COLO829 (cell line): Measurements from ENCODE around the gene CRCP.
"Not testable (repeated sequence)": the region's sequence is repeated elsewhere in the genome, so short reads cannot be mapped to it uniquely, and the experiment has no call there.

Experiments
- DNase-seq: peaks from one replicate; pipeline ENCODE4 v3.0.0; 2012; ENCODE audit warnings: low spot score

The CRCP gene

GRCh38 chr7:66114743-66115649 lies at the start of gene CRCP:
Gene CRCP, plus strand, starts transcription at chr7:66114847. Its CDS starts 116 bp downstream, at chr7:66114963.
- DNase-seq = peak; percentile 72

- DNase-seq = no peak
Observed at GRCh38 chr7:66069732-66070131, 44.9 kb upstream of the CRCP start.

GRCh38 chr7:66070222-66070621 lies 44.4 kb upstream of the CRCP start:
- no peak for DNase-seq

- DNase-seq = not testable (repeated sequence)
Observed at GRCh38 chr7:66072208-66072607, 42.4 kb upstream of the CRCP start.

GRCh38 chr7:66075590-66076461 lies 38.8 kb upstream of the CRCP start, which contains the start of gene ASL:
Gene ASL, plus strand, starts transcription at chr7:66075819. Its CDS starts 263 bp downstream, at chr7:66076082.
- DNase-seq = peak; percentile 99

- no peak for DNase-seq
Observed at GRCh38 chr7:66076462-66077329, 38.0 kb upstream of the CRCP start.

- no peak for DNase-seq
Observed at GRCh38 chr7:66078067-66078466, 36.6 kb upstream of the CRCP start.

- no peak for DNase-seq
Observed at GRCh38 chr7:66082083-66082482, 32.6 kb upstream of the CRCP start.

GRCh38 chr7:66082886-66083415 lies 31.7 kb upstream of the CRCP start:
- DNase-seq = no peak

- DNase-seq = no peak
Observed at GRCh38 chr7:66083677-66084076, 31.0 kb upstream of the CRCP start.

- no peak for DNase-seq
Observed at GRCh38 chr7:66088861-66089838, 25.5 kb upstream of the CRCP start.

GRCh38 chr7:66092654-66093053 lies 22.0 kb upstream of the CRCP start:
- DNase-seq = no peak

GRCh38 chr7:66095010-66095409 lies 19.6 kb upstream of the CRCP start:
- no peak for DNase-seq

GRCh38 chr7:66099232-66099550 lies 15.5 kb upstream of the CRCP start:
- DNase-seq = no peak

- DNase-seq = peak; percentile 36
Observed at GRCh38 chr7:66099551-66100407, 14.9 kb upstream of the CRCP start.

GRCh38 chr7:66100408-66101050 lies 14.1 kb upstream of the CRCP start:
- no peak for DNase-seq

GRCh38 chr7:66102168-66102567 lies 12.5 kb upstream of the CRCP start:
- not testable (repeated sequence) for DNase-seq

- not testable (repeated sequence) for DNase-seq
Observed at GRCh38 chr7:66103994-66104393, 10.7 kb upstream of the CRCP start.

- DNase-seq = no peak
Observed at GRCh38 chr7:66105263-66105748, 9.3 kb upstream of the CRCP start.
